K562 (cell line): ENCODE results near the gene VSIG10. TPM values are rescaled to one million over a fixed set of nuclear protein-coding genes. Genes with fewer than 3 reads are reported as not detected.
A peak's percentile ranks its signal among the peaks of the same experiment; 100 is the strongest.

Experiments used
- CEBPB ChIP-seq: fragments of 450-650 bp; IDR thresholded peaks from 2 replicates; pipeline ENCODE4 v1.6.1; 2016; ENCODE audit warnings: missing genetic modification characterization, missing compliant biosample characterization
- CHD1 ChIP-seq: fragments of 200-600 bp; sonication (generic); IDR thresholded peaks from one replicate; pipeline ENCODE4 v1.6.1; 2012; ENCODE audit warnings: mild to moderate bottlenecking, moderate library complexity, low read length, inconsistent platforms
- CREB5 ChIP-seq: fragments of 250-450 bp; sonication (Bioruptor Pico); IDR thresholded peaks from 2 replicates; pipeline ENCODE4 v1.5.0; 2020; ENCODE audit warnings: mild to moderate bottlenecking
- CTBP1 ChIP-seq: fragments of 450-650 bp; IDR thresholded peaks from 2 replicates; pipeline ENCODE4 v1.6.1; 2016; ENCODE audit warnings: borderline replicate concordance
- HINFP ChIP-seq: fragments of 450-650 bp; conservative IDR thresholded peaks from 2 replicates; pipeline ENCODE4 v1.6.1; 2016; ENCODE audit warnings: missing genetic modification characterization, low read depth, mild to moderate bottlenecking, control low read depth, missing compliant biosample characterization
- HLTF ChIP-seq: fragments of 450-650 bp; IDR thresholded peaks from 2 replicates; pipeline ENCODE4 v1.6.1; 2016
- KAT8 ChIP-seq: fragments of 450-650 bp; IDR thresholded peaks from 2 replicates; pipeline ENCODE4 v1.6.1; 2016; ENCODE audit warnings: low read depth, mild to moderate bottlenecking
- MYBL2 ChIP-seq, 2 experiments: fragments of 450-650 bp in 1 of 2; sonication (generic) in 1 of 2; formaldehyde crosslinking in 1 of 2; IDR thresholded peaks; 2 replicates each; pipeline versions ENCODE4 v1.6.1 to v1.8.1; 2017 to 2022; ENCODE audit warnings: borderline replicate concordance in 1 of 2, inconsistent platforms in 1 of 2, low read depth in 1 of 2, mild to moderate bottlenecking in 1 of 2, missing genetic modification reagents in 1 of 2, moderate library complexity in 1 of 2
- RCOR1 ChIP-seq, 2 experiments: IDR thresholded peaks; 2 replicates each; pipeline ENCODE4 v1.6.1; 2012; ENCODE audit warnings: low read depth in 2 of 2, low read length in 2 of 2, borderline replicate concordance in 1 of 2, improper control_type of control experiment in 1 of 2
- SRSF1 ChIP-seq: fragments of 200-400 bp; formaldehyde crosslinking; IDR thresholded peaks from 2 replicates; pipeline ENCODE4 v1.6.1; 2017; ENCODE audit warnings: mild to moderate bottlenecking, low read depth, low read length, moderate library complexity
- TEAD1 ChIP-seq, 2 experiments: fragments of 450-650 bp in 1 of 2; sonication (generic) in 1 of 2; formaldehyde crosslinking; IDR thresholded peaks; 2 replicates each; pipeline versions ENCODE4 v1.4.0 to v1.8.0; 2020 to 2022; ENCODE audit warnings: mild to moderate bottlenecking in 2 of 2, missing genetic modification reagents in 1 of 2
- WHSC1 ChIP-seq: IDR thresholded peaks from one replicate; pipeline ENCODE4 v1.6.1; 2012; ENCODE audit warnings: low read length, control low read depth, inconsistent platforms
- ZNF41 ChIP-seq: fragments of 250-450 bp; sonication (Bioruptor Pico); conservative IDR thresholded peaks from 2 replicates; pipeline ENCODE4 v1.4.0; 2020; ENCODE audit warnings: mild to moderate bottlenecking
- ZNF644 ChIP-seq: fragments of 200-800 bp; sonication (Bioruptor generic); IDR thresholded peaks from 2 replicates; pipeline ENCODE4 v1.6.1; 2016; ENCODE audit warnings: low read depth, missing genetic modification characterization, missing compliant biosample characterization
- polyA plus RNA-seq, 8 experiments: library from polyadenylated mRNA; depleted of rRNA in 4 of 8; stranded (reverse) in 5 of 8; unstranded in 3 of 8; fragments of >200 nt; fragmentation: Nextera tagmentation in 2 of 8; fragmentation: Illumina TruSeq in 1 of 8; extraction: Ambion mirVana in 2 of 8; extraction: Trizol in 1 of 8; gene quantifications; 2 replicates each; pipeline versions ENCODE4 v1.2.1 to v1.2.3, GENCODE V29; 2011 to 2014; ENCODE audit warnings: inconsistent platforms in 1 of 8, missing spikeins in 1 of 8
- total RNA-seq, 7 experiments: library from RNA; depleted of rRNA in 6 of 7; stranded (reverse); fragments of >200 nt in 6 of 7; fragmentation: Illumina TruSeq in 2 of 7; extraction: Trizol in 2 of 7; gene quantifications; 2 replicates each; pipeline versions ENCODE4 v1.2.1 to v1.2.3, GENCODE V29; 2011 to 2021; ENCODE audit warnings: low replicate concordance in 1 of 7
- TF ChIP-seq, protein P1 (sequence below): fragments of 450-650 bp; IDR thresholded peaks from 2 replicates; pipeline ENCODE4 v1.6.1; 2018; ENCODE audit warnings: mild to moderate bottlenecking, low read depth; ENCODE audit not compliant: partially characterized antibody

VSIG10 gene
- total and polyA plus RNA-seq, 9 of the 15 experiments (the other 6 are each of a cell fraction or from before 2014, with no cell fraction given), result 4.1 to 8.8 (median 4.7) TPM

GRCh38 chr12:118103601-118104382, at the start of gene VSIG10 (continued):
- TF ChIP-seq MYBL2 (IDR thresholded peaks at IDR 0.05; ENCODE audit: low read depth), result no peak
- TF ChIP-seq MYBL2 (CRISPR knock-in tag; IDR thresholded peaks at IDR 0.05; ENCODE audit: borderline replicate concordance), result no peak
- 0 out of 2 replicates have a peak, but pooled peaks have one; percentile 45 for TF ChIP-seq CTBP1
- TF ChIP-seq KAT8, result no peak
- no peak for TF ChIP-seq RCOR1 (IDR thresholded peaks at IDR 0.05; ENCODE audit: borderline replicate concordance in 1 of 2, low read depth in 2 of 2, low read length in 2 of 2)
- TF ChIP-seq ZNF644, result no peak
- TF ChIP-seq WHSC1, result no peak
- TF ChIP-seq HLTF, result no peak
- no peak for TF ChIP-seq HINFP (tag)
- TF ChIP-seq, protein P1, sequence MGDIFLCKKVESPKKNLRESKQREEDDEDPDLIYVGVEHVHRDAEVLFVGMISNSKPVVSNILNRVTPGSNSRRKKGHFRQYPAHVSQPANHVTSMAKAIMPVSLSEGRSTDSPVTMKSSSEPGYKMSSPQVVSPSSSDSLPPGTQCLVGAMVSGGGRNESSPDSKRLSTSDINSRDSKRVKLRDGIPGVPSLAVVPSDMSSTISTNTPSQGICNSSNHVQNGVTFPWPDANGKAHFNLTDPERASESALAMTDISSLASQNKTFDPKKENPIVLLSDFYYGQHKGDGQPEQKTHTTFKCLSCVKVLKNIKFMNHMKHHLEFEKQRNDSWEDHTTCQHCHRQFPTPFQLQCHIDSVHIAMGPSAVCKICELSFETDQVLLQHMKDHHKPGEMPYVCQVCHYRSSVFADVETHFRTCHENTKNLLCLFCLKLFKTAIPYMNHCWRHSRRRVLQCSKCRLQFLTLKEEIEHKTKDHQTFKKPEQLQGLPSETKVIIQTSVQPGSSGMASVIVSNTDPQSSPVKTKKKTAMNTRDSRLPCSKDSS, result no peak
- peak; percentile 68 for TF ChIP-seq CHD1
- no peak for TF ChIP-seq TEAD1 (CRISPR knock-in tag; IDR thresholded peaks at IDR 0.05)
- TF ChIP-seq SRSF1, result no peak
- TF ChIP-seq CREB5 (CRISPR knock-in tag), result no peak
- no peak for TF ChIP-seq CEBPB
- TF ChIP-seq ZNF41 (CRISPR knock-in tag), result no peak
